GM12873 (cell line): ENCODE data around the gene CACYBP.

Experiments
- CTCF ChIP-seq: IDR thresholded peaks from 2 replicates; pipeline ENCODE4 v1.5.1; 2012; ENCODE audit warnings: low read depth, mild to moderate bottlenecking, moderate library complexity, low read length, control low read depth; ENCODE audit not compliant: insufficient read depth; ENCODE audit errors: missing control alignments

CACYBP gene

GRCh38 chr1:175000697-175001187 is 995 bp downstream of the CACYBP start:
- no peak for TF ChIP-seq CTCF

- no peak for TF ChIP-seq CTCF
Measured at GRCh38 chr1:175002910-175003517, 3.3 kb downstream of the CACYBP start.

- no peak for TF ChIP-seq CTCF
Measured at GRCh38 chr1:175003521-175003920, 3.8 kb downstream of the CACYBP start.

GRCh38 chr1:175005085-175005783 is 5.5 kb downstream of the CACYBP start:
- no peak for TF ChIP-seq CTCF

GRCh38 chr1:175009532-175009931 is 9.8 kb downstream of the CACYBP start:
- no peak for TF ChIP-seq CTCF

GRCh38 chr1:175013445-175013844 is 13.7 kb downstream of the CACYBP start:
- no peak for TF ChIP-seq CTCF

- TF ChIP-seq CTCF = no peak
Measured at GRCh38 chr1:175015243-175015642, 15.5 kb downstream of the CACYBP start.
